ENCODE results near the gene CPNE4.

DNA sequence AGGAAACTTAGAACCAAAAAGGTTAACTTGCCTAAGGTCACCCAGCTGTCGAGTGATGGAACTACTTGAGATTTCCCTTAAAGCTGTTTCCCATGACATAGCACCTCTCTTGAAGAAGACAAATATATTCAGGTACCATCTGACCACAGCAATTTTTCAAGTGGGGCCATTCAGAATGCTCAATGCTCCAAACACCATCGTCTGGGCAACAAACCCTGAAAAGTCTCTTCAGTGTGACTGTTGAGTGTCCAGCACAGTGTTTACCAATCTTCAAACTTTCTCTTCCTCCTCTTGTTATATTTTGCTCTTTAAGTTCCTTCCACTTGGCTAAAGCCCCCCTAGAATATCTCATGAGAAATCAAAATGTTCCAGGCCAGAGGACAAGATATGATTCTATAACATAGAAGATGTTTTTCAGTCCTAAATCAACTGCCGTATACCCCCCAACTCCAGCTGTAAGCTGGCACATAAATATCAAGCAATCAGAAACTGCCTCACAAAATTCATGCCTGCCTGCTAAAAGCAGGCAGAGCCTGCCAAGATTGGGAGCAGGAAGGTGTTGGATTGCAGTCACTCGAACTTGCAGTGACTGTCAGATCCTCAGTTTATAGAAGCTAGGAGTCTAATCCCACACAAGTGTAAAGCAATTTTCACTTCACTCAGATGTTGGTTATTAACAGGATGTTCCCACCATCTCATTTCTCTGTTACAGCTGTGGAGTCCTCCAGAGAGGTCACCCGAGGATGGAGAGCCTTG lies 301.6 kb downstream of the CPNE4 start:
- TF ChIP-seq, protein P1, sequence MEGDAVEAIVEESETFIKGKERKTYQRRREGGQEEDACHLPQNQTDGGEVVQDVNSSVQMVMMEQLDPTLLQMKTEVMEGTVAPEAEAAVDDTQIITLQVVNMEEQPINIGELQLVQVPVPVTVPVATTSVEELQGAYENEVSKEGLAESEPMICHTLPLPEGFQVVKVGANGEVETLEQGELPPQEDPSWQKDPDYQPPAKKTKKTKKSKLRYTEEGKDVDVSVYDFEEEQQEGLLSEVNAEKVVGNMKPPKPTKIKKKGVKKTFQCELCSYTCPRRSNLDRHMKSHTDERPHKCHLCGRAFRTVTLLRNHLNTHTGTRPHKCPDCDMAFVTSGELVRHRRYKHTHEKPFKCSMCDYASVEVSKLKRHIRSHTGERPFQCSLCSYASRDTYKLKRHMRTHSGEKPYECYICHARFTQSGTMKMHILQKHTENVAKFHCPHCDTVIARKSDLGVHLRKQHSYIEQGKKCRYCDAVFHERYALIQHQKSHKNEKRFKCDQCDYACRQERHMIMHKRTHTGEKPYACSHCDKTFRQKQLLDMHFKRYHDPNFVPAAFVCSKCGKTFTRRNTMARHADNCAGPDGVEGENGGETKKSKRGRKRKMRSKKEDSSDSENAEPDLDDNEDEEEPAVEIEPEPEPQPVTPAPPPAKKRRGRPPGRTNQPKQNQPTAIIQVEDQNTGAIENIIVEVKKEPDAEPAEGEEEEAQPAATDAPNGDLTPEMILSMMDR (IDR thresholded peaks at IDR 0.05), result no peak
- TF ChIP-seq POLR2A (IDR thresholded peaks at IDR 0.05), result no peak

Data from body of pancreas (tissue), 4 donors.